DMS153 treated with DMSO at 0.1 percent for 48 hours (cell line): ENCODE results near the gene HTR5A.

Experiments
- DNase-seq: peaks from one replicate; lab custom pipeline; 2025; ENCODE audit not compliant: unreplicated experiment; lab: John Stamatoyannopoulos, UW

The HTR5A gene

DNA sequence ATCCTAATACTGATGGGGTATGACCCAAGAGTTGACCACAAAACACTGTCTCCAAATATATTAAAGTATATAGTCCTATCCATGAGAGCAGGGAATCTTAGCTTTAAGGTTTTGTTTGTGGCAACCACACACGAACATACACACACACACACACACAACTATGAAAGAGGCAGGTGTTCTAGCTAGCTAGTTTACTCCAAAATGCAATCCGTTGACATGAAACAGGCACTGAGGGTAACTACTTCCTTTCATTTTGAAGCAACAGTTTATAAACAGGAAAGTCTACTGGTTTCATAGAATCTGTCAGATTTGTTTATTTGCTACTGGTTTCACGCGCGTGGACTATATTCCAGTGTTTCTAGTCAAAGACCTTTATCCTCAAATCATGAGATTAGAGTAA lies 14.8 kb downstream of the HTR5A start:
- DNase-seq = no peak

DNA sequence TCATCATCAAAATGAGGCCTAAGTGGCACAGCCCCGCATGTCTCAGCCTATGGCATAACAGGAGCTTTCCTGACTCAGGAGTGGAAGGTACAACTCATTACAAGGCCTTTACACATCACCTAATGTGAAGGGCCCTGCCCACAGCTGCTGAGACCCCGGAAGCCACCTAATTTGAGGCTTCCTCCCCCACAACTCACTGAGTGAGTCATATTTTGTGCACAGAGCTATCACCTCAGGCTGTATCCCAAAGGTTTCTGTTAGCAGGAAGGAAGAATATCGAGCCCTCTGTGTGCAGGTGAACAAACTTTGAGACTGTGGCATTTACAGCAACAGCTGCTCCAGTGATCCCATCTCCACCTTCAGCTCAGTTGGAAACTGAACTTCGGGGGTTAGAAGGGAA lies 20.6 kb downstream of the HTR5A start:
- DNase-seq = no peak

DNA sequence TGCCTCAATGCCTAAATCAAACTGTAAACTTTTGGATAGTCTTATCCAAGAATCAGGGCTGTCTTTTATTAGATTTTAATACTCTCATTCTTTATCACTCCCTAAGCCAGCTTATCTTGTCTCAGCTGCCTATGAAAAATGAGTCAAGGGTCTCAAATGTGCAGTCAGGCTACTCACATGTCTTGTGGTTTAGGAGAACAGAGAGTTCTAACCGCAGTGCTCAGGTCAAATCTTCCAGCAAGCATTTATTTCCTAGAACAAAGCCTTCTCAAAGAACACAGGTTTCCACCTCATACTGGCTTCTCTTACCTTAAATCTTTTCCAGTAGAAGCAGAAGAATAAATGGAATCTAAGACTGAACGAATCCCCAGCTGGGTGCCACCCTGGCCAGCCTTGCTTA lies 23.5 kb downstream of the HTR5A start:
- no peak for DNase-seq

DNA sequence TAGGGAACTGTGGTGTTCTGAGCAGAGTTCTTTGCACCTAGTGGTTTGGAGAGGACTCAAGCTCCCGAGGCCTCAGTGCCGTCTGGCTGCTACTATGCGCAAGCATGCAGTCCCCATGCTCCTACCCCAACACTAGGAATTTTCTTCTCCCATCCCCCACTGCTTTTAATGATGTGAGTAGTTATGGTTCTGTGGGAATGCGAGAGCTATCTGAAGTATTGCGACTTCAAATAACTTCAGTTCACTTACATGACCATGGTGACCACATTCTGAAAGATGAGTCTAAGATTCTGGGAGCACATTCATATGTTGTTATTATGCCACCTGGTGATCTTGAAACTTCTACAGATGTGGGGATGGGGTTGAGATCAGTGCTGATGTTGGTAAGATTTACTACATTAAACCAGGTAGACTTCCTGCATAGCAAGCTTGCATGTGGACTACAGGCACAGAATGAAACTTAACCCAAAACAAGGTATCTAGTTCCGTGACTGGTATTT lies 24.6 kb downstream of the HTR5A start:
- no peak for DNase-seq

DNA sequence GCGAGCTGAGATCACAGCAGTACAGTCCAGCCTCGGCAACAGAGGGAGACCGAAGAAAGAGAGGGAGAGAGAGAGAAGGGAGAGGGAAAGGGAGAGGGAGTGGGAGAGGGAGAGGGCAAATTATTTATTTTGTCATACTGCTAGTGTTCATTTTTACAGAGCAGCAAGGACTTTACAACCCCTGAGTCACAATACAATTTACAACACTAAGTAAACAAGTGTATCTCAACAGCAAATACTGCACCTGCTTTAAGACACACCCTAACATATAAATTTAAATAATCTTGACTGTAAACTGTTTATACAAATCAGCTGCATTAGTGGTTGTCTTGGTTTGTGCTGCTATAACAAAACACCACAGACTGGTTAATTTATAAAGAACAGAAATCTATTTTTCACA lies 27.2 kb downstream of the HTR5A start:
- no peak for DNase-seq

DNA sequence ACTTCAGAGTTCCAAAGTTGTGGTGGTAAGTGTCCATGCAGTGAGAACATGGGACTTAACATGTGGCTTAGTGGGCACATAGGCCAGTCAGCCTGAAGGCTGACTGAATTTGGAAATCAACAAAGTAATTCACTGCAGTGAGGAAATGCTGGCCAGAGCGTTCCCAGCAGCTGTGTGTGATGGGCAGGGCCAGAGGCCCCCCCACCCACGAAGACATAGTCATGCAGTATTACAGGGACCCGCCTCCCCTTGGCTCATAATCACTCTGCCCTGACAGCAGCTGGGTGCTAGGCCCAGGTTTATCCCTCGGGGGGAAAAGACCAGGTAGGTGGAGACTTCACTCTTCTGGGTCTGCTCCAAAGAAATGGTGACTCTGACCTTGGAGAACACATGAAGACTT lies 33.7 kb downstream of the HTR5A start:
- DNase-seq = no peak

DNA sequence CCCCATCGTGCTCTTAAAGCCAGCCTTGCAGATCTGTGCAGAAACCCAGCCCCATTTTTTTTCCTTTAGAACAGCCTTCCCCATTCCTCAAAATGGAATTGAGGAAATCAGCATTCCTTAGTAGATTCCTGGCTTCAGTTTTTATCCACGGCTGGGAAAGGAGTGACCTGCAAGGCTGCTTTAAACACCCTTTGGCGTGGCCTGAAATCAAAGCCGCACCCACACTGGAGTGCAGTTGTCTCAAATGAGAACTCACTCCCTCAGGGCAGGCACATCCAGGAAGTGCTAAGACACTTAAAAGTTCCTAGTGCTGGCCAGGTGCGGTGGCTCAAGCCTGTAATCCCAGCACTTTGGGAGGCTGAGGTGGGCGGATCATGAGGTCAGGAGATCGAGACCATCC lies 34.8 kb downstream of the HTR5A start:
- no peak for DNase-seq

DNA sequence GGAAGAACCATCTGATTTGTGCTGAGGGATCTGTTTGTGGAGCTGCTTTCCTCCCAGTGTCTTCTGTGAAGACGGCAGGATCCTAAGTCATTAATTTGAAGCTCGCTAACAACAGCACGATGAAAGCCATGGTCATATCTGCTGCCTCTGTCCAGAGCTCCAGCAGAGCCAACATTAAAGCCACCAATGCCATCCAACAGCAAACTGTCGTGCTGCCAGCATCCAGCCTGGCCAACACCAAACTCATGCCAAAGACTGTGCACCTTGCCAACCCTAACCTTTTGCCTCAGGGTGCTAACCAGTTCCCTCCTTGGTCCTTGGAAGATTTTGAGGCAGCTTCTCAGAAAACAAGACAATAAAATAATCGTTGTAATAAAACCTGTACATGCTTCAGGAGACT lies 36.2 kb downstream of the HTR5A start:
- no peak for DNase-seq

DNA sequence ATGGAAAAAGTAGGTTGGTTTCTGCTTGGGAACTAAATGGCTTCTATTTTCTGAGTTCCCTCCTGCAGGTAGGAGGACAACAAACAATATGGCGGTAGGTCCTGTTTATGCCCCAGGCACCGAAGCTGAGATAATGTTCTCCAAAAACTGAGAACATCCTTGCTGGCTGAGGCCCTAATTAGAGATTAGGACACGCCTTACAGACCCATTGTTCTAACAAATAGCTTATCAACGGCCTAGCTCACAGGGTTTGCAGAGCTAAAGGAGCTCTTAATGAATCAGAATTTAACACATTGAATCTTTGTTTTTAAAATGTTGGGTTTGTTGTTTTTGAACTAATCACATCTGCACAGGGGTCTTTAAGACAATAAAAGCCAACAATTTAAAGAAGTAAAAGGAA lies 37.0 kb downstream of the HTR5A start:
- no peak for DNase-seq

DNA sequence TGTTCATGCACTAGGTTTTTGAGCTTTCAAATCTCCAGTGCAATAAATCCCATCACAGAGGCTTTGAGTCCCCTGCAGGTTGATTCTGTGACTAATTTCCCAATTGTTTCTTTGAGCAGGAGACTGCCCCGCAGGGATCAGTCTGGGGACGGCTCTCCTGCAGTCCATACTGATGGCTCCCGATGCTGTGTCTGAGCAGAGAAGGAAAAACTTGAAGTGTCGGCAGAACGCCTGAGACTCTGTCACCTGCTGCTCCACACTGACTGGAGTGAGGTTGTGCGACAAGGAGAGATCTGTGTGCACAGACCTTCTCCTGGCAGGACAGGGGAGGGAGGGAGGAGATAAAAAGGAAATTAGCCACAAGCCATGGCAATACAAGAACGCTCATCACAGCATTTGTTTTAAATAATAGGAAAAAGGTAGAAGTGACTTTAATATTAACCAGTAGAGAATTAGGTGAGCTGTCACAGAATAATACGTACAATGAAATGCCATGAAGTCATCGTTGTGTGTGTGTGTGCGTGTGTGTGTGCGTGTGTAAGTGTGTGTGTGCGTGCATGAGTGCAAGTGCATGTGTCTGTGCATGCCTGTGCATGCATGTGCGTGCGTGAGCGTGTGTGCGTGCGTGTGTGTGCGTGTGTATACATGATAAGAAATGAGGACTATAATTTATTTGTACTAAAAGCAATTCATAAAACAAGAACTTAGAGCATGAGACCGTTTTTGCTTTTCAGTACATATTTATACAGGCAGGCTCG lies 38.2 kb downstream of the HTR5A start:
- no peak for DNase-seq

DNA sequence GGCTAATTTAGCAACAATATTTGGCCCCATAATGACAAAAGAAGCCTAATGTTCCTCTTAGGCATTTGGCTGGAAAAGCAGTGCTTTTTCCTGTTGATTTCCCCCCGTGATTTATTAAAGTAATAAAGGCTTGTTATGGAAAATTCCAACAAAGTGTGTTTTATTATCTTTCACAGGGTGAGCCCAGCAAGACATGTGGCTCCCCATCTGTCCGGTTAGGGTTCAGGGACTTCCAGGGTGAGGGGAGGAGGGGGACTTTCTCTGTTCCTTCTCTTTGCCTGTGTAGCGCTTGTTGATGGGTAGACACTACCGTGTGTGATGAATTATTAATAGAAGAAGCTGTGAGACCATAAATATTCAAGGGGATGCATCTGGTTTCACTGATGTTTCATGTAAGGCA lies 39.0 kb downstream of the HTR5A start:
- no peak for DNase-seq

DNA sequence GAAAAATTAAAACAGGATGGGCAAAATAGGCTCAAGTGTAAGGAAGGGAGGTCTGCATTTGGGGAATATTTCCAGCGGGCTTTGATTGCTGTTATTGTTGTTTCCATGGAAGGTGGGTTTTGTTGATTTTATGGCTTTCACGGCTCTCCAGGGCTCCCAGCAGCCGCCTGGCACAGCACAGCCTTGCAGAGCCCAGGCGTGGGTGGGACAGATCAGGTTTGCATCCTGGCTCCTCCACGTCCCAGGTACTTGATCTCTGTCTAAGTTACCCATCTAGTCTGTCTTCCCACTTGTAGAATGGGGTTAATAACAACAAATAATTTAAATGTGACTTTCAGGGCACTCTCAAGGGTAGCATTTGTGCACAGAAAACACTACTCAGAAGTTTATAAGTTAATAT lies 45.2 kb downstream of the HTR5A start:
- DNase-seq = no peak

DNA sequence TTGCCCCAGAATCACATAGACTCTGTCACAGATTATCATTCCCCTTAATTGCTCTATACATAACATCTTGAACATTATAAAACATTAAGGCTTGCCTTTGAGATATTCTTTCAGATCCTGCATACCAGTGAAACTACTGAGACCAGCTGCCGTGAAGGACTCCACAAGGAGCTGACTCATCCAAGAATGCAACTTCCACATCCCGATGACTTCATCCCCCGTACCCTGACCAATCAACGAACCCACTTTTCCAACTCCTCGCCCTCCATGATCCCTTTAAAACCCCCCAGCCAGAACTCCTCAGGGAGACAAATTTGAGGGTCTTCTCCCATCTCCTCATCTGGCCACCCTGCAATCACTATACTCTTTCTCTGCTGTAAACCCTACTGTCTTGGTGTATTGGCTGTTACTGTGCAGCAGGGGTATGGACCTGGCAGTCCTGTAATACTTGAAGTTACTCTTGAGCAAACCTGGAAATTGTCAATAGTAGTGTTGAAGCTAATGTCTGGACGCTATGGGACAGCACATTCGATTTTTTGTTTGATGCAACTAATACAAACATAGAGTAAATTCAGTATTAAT lies 49.8 kb downstream of the HTR5A start:
- DNase-seq = no peak

DNA sequence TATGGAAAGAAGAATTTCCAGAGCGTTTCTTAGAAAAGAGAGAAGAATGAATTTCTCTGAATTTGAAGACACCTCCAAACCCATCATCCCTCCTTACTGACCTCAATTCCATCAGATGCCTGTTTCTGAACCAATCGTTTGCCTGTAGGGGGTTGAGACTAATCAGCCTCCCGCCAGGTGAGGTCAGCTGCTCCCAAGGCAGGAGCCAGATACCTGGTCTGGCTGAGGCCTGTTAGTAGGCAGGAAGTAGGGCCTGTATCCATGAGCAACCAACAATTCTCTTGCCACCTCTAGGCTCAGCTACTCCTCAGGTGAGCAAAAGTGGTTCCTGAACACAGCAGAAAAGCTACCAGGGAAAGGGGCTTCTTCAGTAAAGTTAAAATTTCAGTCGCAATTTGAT lies 50.3 kb downstream of the HTR5A start:
- no peak for DNase-seq

DNA sequence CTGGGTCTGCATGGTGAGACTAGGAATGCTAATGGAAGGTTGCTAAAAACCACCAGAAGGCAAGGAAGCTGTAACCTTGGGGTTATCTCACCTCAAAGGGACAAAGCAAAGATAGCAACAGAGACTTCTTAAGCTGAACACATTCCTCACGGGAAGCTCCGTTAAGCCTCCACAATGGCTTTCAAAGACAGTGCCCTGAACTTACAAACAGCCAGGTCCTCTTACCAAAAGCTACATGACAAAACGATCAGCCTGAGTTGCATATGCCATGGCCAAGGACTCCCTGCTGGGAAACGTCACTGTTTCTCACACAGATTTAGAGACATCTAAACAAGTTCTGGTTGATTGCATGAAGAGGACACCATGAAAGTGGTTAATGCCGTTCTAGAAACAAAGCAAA lies 52.7 kb downstream of the HTR5A start:
- DNase-seq = no peak

DNA sequence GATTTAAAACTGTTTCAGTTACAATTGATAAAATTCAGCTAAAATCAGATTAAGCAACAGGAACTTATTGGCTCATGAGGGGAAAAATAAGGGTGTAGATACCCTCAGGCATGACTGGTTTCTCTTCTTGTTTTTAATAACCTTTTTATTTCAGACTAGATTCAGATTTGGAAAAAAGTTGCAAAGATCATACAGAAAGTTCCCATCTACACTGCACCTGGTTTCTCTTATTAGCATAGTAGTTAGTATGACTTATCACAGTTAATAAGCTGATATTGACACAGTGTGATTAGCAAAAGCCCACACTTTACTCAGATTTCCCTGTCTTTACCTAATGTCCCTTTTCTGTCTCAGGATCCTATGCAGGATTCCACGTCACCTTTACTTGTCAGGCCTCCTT lies 53.3 kb downstream of the HTR5A start:
- DNase-seq = no peak

DNA sequence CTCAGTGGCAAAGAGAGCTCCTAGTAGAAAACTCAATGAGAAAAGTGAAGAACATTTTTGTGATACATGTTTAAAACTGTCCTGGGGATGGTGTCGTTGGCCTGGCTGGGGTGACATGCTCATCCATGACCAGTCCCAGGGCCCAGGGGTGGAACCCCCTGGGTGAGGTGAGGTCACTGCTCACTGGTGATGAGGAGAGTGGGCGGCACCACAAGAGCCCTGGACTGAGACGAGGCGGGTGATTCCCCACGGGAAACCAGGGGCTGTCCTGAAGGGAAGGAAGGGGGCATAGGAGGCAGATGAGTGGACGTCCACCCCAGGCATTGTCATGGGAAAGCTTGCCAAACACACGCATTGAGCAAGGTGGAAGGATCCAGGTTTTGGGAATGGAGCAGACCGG lies 54.6 kb downstream of the HTR5A start:
- no peak for DNase-seq

DNA sequence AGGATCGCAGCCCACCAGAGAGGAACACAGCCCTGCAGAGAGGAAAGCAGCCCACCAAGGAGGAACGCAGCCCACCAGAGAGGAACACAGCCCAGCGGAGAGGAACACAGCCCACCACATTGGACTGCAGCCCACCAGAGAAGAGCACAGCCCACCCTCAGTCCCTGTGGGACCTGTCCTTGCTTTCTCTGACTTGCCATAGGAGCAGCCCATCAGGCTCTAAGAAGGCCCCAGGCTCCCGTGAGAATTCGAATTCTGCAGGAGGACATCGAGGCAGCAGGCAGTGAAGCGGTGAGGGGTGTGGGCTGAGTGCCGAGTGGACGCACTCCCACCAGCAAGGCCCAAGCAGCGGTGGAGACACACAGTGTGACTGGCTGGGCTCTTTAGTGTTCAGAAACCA lies 59.1 kb downstream of the HTR5A start:
- DNase-seq = no peak

DNA sequence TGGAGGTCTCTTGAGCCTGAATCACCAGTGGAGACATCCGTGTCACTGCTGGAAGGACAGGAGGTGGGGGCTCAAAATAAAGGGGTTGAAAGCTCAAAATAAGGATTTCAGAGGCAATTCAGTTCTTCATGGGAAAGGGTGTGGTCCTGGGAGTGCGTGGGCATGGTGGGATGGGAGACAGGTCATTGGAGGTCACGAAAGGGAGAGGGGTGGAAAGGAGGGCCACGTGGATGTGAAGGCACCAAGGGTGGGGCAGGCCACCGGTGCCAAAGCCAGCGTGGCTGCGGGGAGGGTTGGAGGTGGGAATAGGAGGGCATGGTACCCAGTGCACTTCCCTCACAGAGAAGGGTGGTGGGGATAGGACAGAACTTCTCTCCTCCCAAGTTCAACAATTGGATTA lies 59.7 kb downstream of the HTR5A start:
- no peak for DNase-seq

DNA sequence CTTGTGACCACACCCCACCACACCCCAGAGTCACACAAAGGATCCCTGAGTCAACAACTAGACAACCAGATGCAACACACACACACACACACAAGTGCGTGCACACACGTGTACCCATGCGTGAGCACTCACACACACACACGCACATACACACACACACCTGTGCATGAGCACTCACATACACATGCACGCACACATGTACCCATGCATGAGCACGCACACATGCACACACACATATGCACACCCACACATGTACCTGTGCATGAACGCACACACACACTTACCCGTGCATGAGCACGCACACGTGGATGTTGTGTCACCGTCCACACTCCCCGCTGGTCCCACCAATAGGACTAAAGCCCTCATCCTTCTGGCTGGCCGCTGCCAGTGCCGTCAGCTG lies 60.4 kb downstream of the HTR5A start:
- DNase-seq = no peak

DNA sequence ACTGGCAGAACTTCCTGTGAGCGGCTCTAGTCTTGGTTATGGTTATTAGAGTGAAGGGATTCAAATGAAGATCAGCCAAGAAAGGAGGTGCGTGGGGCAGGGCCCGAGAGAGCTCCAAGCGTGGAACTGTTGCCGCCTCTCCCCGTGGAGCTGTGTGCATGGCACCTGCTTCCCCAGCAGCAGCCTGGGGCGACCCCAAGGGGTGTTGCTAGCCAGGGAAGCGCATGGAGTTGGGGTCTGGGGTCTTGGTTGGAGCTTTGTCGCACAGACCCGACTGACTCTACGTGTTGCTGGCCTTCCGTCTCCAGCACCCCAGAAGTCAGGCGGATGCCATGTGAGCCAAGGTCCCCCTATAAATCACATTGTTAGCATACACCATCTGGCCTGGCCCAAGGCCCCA lies 61.0 kb downstream of the HTR5A start:
- DNase-seq = no peak

DNA sequence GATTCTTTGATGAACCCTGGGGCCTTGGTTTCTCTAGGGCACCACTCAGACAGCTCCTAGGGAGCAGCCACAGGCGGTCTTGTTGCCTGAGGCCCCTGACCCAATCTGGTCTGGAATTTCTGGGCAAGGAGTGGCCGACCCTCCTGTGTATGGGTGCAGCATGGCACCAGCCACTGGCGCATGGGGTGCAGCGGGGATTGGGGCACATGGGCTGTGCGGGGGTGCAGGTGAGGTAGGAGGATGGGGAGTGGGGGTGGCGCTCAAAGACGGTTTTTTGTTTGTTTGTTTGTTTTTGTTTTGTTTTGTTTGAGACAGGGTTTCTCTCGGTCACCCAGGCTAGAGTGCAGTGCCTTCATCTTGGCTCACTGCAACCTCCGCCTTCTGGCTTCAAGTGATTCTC lies 62.3 kb downstream of the HTR5A start:
- DNase-seq = no peak

DNA sequence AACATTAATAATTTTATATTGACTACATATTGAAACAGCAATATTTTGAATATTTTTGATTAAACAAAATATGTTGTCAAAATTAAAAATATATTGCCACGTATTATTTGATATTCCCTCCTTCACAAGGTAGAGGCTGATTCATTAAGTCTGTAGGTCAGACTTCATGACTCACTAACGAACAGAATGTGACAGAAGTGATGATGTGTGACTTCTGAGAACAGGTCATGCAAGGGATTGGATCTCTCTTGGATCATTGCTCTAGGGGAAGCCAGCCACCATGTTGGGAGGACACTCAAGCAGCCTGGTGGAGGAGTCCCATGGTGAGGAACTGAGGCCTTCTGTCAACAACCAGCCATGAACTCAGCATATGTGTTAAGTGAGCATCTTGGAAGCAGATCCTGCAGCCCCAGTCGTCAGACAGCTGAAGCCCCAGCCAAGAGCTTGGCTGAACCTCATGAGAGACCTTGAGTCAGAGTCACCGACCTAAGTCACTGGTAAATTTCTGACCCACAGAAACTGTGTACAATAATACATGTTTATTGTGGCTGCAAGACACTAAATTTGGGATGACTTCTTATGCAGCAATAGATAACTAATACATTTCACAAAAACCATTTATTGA lies 66.6 kb downstream of the HTR5A start:
- DNase-seq = no peak
